CD14-positive monocyte (primary cell): ENCODE data around the gene KIF21B. TPM values are rescaled to one million over a fixed set of nuclear protein-coding genes. Genes with fewer than 3 reads are reported as not detected.

Experiments used
- DNase-seq, 3 donors: peaks; one replicate each; pipeline ENCODE4 v3.0.0-alpha.2; 2011 to 2022
- H2AFZ ChIP-seq: 2 replicates; pipeline ENCODE4 v1.6.0; 2012; ENCODE audit warnings: mild to moderate bottlenecking, low read depth, low read length, inconsistent platforms; ENCODE audit not compliant: insufficient read depth, poor library complexity, severe bottlenecking
- H3K27ac ChIP-seq, 2 donors: 1 replicate in 1 of 2; 2 replicates in 1 of 2; pipeline ENCODE4 v1.5.1; 2012 to 2013; ENCODE audit warnings: low read length in 2 of 2, control low read depth in 1 of 2, inconsistent platforms in 1 of 2, low read depth in 1 of 2, mild to moderate bottlenecking in 1 of 2
- H3K27me3 ChIP-seq, 2 donors: one replicate each; pipeline versions ENCODE4 v1.6.0 to v1.6.1; 2011 to 2013; ENCODE audit warnings: low read length in 2 of 2; ENCODE audit not compliant: control insufficient read depth in 2 of 2, insufficient read depth in 2 of 2
- H3K36me3 ChIP-seq, 2 donors: replicated peaks in 1 of 2; 1 replicate in 1 of 2; 2 replicates in 1 of 2; pipeline versions ENCODE4 v1.5.1 to v1.6.1; 2012 to 2013; ENCODE audit warnings: low read length in 2 of 2, control low read depth in 1 of 2, inconsistent platforms in 1 of 2, mild to moderate bottlenecking in 1 of 2; ENCODE audit not compliant: insufficient read depth in 2 of 2, control insufficient read depth in 1 of 2
- H3K4me1 ChIP-seq, 2 donors: 1 replicate in 1 of 2; 2 replicates in 1 of 2; pipeline versions ENCODE4 v1.5.1 to v1.6.1; 2012 to 2013; ENCODE audit warnings: low read length in 2 of 2, control low read depth in 1 of 2, inconsistent platforms in 1 of 2, mild to moderate bottlenecking in 1 of 2, moderate library complexity in 1 of 2; ENCODE audit not compliant: insufficient read depth in 2 of 2, control insufficient read depth in 1 of 2
- H3K4me2 ChIP-seq: replicated peaks from 2 replicates; pipeline ENCODE3; 2012; ENCODE audit warnings: low read length, moderate library complexity, mild to moderate bottlenecking; ENCODE audit not compliant: poor library complexity, severe bottlenecking; ENCODE audit errors: extremely low read depth
- H3K4me3 ChIP-seq, 3 experiments: fragments of 200-600 bp in 1 of 3; sonication (generic) in 1 of 3; replicated peaks in 1 of 3; 1 replicate in 2 of 3; 2 replicates in 1 of 3; pipeline ENCODE4 v1.5.1; 2011 to 2013; ENCODE audit warnings: low read length in 3 of 3, mild to moderate bottlenecking in 3 of 3, control low read depth in 2 of 3, low read depth in 2 of 3, inconsistent platforms in 1 of 3, moderate library complexity in 1 of 3
- H3K79me2 ChIP-seq: 2 replicates; pipeline ENCODE4 v1.6.0; 2012; ENCODE audit warnings: mild to moderate bottlenecking, control low read depth, inconsistent platforms, low read length, moderate library complexity; ENCODE audit not compliant: insufficient read depth
- H3K9ac ChIP-seq: 2 replicates; pipeline ENCODE4 v1.6.0; 2017; ENCODE audit warnings: low read length, mild to moderate bottlenecking; ENCODE audit not compliant: insufficient read depth, poor library complexity, severe bottlenecking
- H3K9me3 ChIP-seq, 2 donors: replicated peaks in 1 of 2; 1 replicate in 1 of 2; 2 replicates in 1 of 2; pipeline versions ENCODE4 v1.5.1 to v1.6.1; 2012 to 2013; ENCODE audit warnings: low read length in 2 of 2, control low read depth in 1 of 2; ENCODE audit not compliant: control insufficient read depth in 1 of 2, insufficient read depth in 1 of 2
- H4K20me1 ChIP-seq: 2 replicates; pipeline ENCODE4 v1.6.0; 2012; ENCODE audit warnings: mild to moderate bottlenecking, low read length, control low read depth, moderate library complexity; ENCODE audit not compliant: insufficient read depth
- H3K27ac Mint-ChIP-seq, 7 donors: one replicate each; pipeline ENCODE4 v1.8.0; 2020; ENCODE audit warnings: mild to moderate bottlenecking in 7 of 7, mixed read lengths in 7 of 7, moderate library complexity in 6 of 7, inconsistent platforms in 2 of 7
- H3K27me3 Mint-ChIP-seq, 3 donors: one replicate each; pipeline ENCODE4 v1.8.0; 2021 to 2022; ENCODE audit warnings: low read depth in 3 of 3, mild to moderate bottlenecking in 3 of 3, mixed read lengths in 3 of 3, moderate library complexity in 3 of 3, inconsistent platforms in 1 of 3
- H3K36me3 Mint-ChIP-seq, 2 donors: one replicate each; pipeline ENCODE4 v1.8.0; 2020; ENCODE audit warnings: mixed read lengths in 2 of 2, inconsistent platforms in 1 of 2, mild to moderate bottlenecking in 1 of 2
- H3K4me1 Mint-ChIP-seq: one replicate; pipeline ENCODE4 v1.8.0; 2020; ENCODE audit warnings: mild to moderate bottlenecking, mixed read lengths
- H3K4me3 Mint-ChIP-seq, 2 donors: one replicate each; pipeline ENCODE4 v1.8.0; 2020; ENCODE audit warnings: mild to moderate bottlenecking in 2 of 2, mixed read lengths in 2 of 2, moderate library complexity in 1 of 2
- H3K9me3 Mint-ChIP-seq, 7 donors: one replicate each; pipeline ENCODE4 v1.8.0; 2020 to 2022; ENCODE audit warnings: mixed read lengths in 7 of 7, mild to moderate bottlenecking in 6 of 7, moderate library complexity in 6 of 7, inconsistent platforms in 2 of 7
- CTCF ChIP-seq: fragments of 200-600 bp; IDR thresholded peaks from one replicate; pipeline ENCODE4 v1.8.0; 2022; ENCODE audit warnings: antibody characterized with exemption, mild to moderate bottlenecking
- WGBS: methylation state at CpG from one replicate; pipeline ENCODE4 v1.1.5; 2013; ENCODE audit warnings: missing lambda C conversion rate; ENCODE audit not compliant: insufficient coverage; 5-methylcytosine and 5-hydroxymethylcytosine counted together
- intact Hi-C, 2 donors: fragments of 100-400 bp; cut with micrococcal nuclease; formaldehyde crosslinking; loops; one replicate each; pipeline versions ENCODE4 v1.15.0 to v1.15.1; 2023
- polyA plus RNA-seq, 3 donors: library from polyadenylated mRNA; depleted of rRNA in 1 of 3; unstranded in 2 of 3; stranded (reverse) in 1 of 3; fragments of 300-500 nt in 2 of 3; fragments of >200 nt in 1 of 3; fragmentation: Illumina TruSeq in 2 of 3; gene quantifications; 1 replicate in 2 of 3; 2 replicates in 1 of 3; pipeline ENCODE4 v1.2.3, GENCODE V29; 2012 to 2021

Gene KIF21B
- polyA plus RNA-seq, 3 donors: 0.18 to 9.8 (median 0.30) TPM

GRCh38 chr1:201020040-201020591, 3.4 kb downstream of the KIF21B start:
- Mint-ChIP-seq H3K27ac (peak overlapping the region; percentile 90 to 97 (median 93)), H3K4me3 (peak overlapping the region; percentile 41 to 71), H3K36me3 (peaks cover 0 to 2% of the 10 kb centered on the region in 2 donors), H3K4me1 (peaks cover 88% of the 10 kb centered on the region), H3K9me3 (peaks cover 0 to 2% (median 0%) of the 10 kb centered on the region in 7 donors), H3K27me3 (peaks cover 0 to 11% (median 2%) of the 10 kb centered on the region in 3 donors)
- Histone ChIP-seq H3K4me2 (peak overlapping the region; percentile 82), H3K9me3 (no peaks in the 10 kb centered on the region), H3K79me2 (peaks cover 56% of the 10 kb centered on the region), H3K36me3 (no peaks in the 10 kb centered on the region), H3K4me3 (peak overlapping the region in 1 of 3 experiments; percentile 74), H3K9ac (peak overlapping the region; percentile 32), H3K4me1 (peaks cover 92 to 95% of the 10 kb centered on the region in 2 donors), H3K27ac (peak overlapping the region; percentile 80), H2AFZ (no peak overlapping the region), H4K20me1 (peaks cover 82% of the 10 kb centered on the region), H3K27me3 (no peaks in the 10 kb centered on the region)
- intact Hi-C loops: loop anchor here in 1 of 2 donors (5.0 kb wide), 1 partner anchor 393 kb away; no protein-coding TSS in a partner anchor
- WGBS: 0% methylated on average over 1 of the region's 4 CpGs
- peak; percentile 20 to 52 (median 36) for DNase-seq
- no peak for TF ChIP-seq CTCF

- TF ChIP-seq CTCF: no peak
- no peak overlapping the region for H2AFZ ChIP-seq
Observed at GRCh38 chr1:201019321-201019977, 4.1 kb downstream of the KIF21B start.

More at GRCh38 chr1:201019321-201019977, 4.1 kb downstream of the KIF21B start:
- peaks cover 0 to 2% of the 10 kb centered on the region in 2 donors for H3K36me3 Mint-ChIP-seq
- DNase-seq: peak; percentile 78 to 84 (median 79)
- H3K4me3 ChIP-seq: peak overlapping the region in 1 of 3 experiments; percentile 74
- H3K27me3 Mint-ChIP-seq: peaks cover 0 to 11% (median 2%) of the 10 kb centered on the region in 3 donors
- peak overlapping the region; percentile 32 for H3K9ac ChIP-seq
- peaks cover 0 to 2% (median 0%) of the 10 kb centered on the region in 7 donors for H3K9me3 Mint-ChIP-seq
- peak overlapping the region; percentile 80 for H3K27ac ChIP-seq
- no peaks in the 10 kb centered on the region for H3K9me3 ChIP-seq
- peaks cover 92 to 95% of the 10 kb centered on the region in 2 donors for H3K4me1 ChIP-seq
- H3K27ac Mint-ChIP-seq: peak overlapping the region; percentile 90 to 97 (median 93)
- no peaks in the 10 kb centered on the region for H3K27me3 ChIP-seq
- peaks cover 59% of the 10 kb centered on the region for H3K79me2 ChIP-seq
- H3K4me3 Mint-ChIP-seq: peak overlapping the region; percentile 53 to 71
- H4K20me1 ChIP-seq: peaks cover 83% of the 10 kb centered on the region
- peak overlapping the region; percentile 82 for H3K4me2 ChIP-seq
- peaks cover 89% of the 10 kb centered on the region for H3K4me1 Mint-ChIP-seq
- 3% methylated on average over 3 of the region's 5 CpGs for WGBS
- intact Hi-C loops: no loop called here
- no peaks in the 10 kb centered on the region for H3K36me3 ChIP-seq
